HG02610 (cell line): ENCODE measurements around the gene CD151.

ENCODE experiments used
- ATAC-seq: cut with Tn5 transposase; IDR thresholded peaks from one replicate; pipeline ENCODE4 v1.9.1; 2021; ENCODE audit warnings: mild to moderate bottlenecking, moderate library complexity; ENCODE audit not compliant: unreplicated experiment

Gene CD151

GRCh38 chr11:841981-842369 lies 9.2 kb downstream of the CD151 start:
- ATAC-seq: peak; percentile 24

GRCh38 chr11:842370-843002 lies 9.7 kb downstream of the CD151 start, which contains the start of the genes POLR2L and TSPAN4:
TSS of gene POLR2L (minus strand) at chr11:842529. CDS start at chr11:842508, 21 bp downstream.
TSS of gene TSPAN4 (plus strand) at chr11:842852. CDS start at chr11:850305, 7,453 bp downstream.
- peak; percentile 58 for ATAC-seq

- ATAC-seq: no peak
Measured at GRCh38 chr11:843086-843734, 10.5 kb downstream of the CD151 start.

GRCh38 chr11:843818-844692 lies 11.3 kb downstream of the CD151 start:
- ATAC-seq: no peak

- no peak for ATAC-seq
Measured at GRCh38 chr11:844693-845644, 12.2 kb downstream of the CD151 start.

GRCh38 chr11:845872-846495 lies 13.2 kb downstream of the CD151 start:
- ATAC-seq: no peak

GRCh38 chr11:846496-847098 lies 13.8 kb downstream of the CD151 start:
- no peak for ATAC-seq

GRCh38 chr11:847876-848275 lies 15.1 kb downstream of the CD151 start:
- ATAC-seq: no peak

- ATAC-seq: no peak
Measured at GRCh38 chr11:848380-848931, 15.7 kb downstream of the CD151 start.

GRCh38 chr11:849104-849824 lies 16.5 kb downstream of the CD151 start:
- no peak for ATAC-seq

GRCh38 chr11:849951-850774 lies 17.4 kb downstream of the CD151 start:
- ATAC-seq: no peak

GRCh38 chr11:850775-851763 lies 18.3 kb downstream of the CD151 start:
- ATAC-seq: no peak

GRCh38 chr11:852762-853161 lies 20.0 kb downstream of the CD151 start:
- ATAC-seq: no peak

GRCh38 chr11:853682-854448 lies 21.1 kb downstream of the CD151 start:
- no peak for ATAC-seq

GRCh38 chr11:854601-855329 lies 22.0 kb downstream of the CD151 start:
- ATAC-seq: no peak
